ENCODE results near the gene TBKBP1. TPM values are rescaled to one million over a fixed set of nuclear protein-coding genes. Genes with fewer than 3 reads are reported as not detected.
A peak's percentile ranks its signal among the peaks of the same experiment; 100 is the strongest.

TBKBP1 gene
- total RNA-seq, 4 donors from 2014 or later = 6.3 to 24.6 (median 9.8) TPM

DNA sequence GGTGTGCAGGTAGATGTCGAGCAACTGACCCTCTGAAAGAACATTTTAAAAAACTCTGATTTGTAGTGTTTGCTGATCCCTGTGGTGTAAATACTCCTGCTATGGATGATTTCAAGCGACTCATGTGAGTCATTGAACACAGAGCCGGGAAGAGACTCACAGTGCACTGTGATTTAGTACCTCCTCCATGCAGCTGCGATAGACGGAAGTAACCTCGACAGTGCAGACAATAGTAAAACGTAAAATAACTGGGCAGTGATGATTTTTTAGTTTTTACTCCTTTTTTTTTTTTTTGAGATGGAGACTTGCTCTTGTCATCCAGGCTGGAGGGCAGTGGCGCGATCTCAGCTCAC lies 47.8 kb downstream of the TBKBP1 start:
- no peak for DNase-seq (ENCODE audit: low spot score in 2 of 2)
- H3K27me3 ChIP-seq = peaks cover 0 to 38% of the 10 kb centered on the region in 2 donors
- WGBS, 2 donors = 81 to 83% methylated on average over 9 of the region's 9 CpGs

DNA sequence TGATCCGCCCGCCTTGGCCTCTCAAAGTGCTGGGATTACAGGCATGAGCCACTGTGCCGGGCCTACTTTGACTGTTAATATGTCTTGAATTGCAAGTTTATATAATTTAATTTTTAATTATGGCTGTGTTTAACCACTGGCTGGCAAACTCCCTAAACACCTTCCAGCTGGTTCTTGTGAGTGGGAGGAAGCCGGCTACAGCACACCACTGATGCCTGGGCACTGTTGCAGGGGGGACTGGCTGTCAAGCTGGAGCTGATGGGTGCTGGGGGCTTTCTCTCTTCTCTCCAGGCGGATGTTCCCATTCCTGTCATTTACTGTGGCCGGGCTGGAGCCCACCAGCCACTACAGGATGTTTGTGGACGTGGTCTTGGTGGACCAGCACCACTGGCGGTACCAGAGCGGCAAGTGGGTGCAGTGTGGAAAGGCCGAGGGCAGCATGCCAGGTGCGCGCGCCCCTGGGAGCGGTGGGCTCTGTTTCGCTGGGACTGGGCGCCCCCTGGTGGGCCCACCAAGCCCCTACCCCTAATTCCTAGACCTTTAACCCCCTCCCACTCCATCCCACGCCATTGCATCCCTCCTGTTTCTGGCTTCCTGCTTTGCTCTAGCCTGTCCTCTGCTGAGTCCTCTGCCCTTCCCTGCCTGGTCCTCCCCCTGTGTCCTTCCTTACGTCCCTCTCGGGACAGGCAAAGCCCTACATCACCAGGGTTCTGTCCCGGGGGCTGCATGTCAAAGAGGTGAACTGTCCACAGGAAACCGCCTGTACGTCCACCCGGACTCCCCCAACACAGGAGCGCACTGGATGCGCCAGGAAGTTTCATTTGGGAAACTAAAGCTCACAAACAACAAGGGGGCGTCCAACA lies 48.6 kb downstream of the TBKBP1 start:
- no peak for DNase-seq (ENCODE audit: low spot score in 2 of 2)
- WGBS, 2 donors = 26 to 27% methylated on average over 24 to 26 of the region's 26 CpGs
- Histone ChIP-seq H3K36me3 (no peaks in the 10 kb centered on the region), H3K4me1 (no peaks in the 10 kb centered on the region), H3K4me3 (no peak overlapping the region), H3K27me3 (peaks cover 0 to 43% of the 10 kb centered on the region in 2 donors), H3K27ac (no peak overlapping the region), H3K9me3 (no peaks in the 10 kb centered on the region)
- TF ChIP-seq EP300 (IDR thresholded peaks at IDR 0.05) = no peak
- TF ChIP-seq, protein P1, sequence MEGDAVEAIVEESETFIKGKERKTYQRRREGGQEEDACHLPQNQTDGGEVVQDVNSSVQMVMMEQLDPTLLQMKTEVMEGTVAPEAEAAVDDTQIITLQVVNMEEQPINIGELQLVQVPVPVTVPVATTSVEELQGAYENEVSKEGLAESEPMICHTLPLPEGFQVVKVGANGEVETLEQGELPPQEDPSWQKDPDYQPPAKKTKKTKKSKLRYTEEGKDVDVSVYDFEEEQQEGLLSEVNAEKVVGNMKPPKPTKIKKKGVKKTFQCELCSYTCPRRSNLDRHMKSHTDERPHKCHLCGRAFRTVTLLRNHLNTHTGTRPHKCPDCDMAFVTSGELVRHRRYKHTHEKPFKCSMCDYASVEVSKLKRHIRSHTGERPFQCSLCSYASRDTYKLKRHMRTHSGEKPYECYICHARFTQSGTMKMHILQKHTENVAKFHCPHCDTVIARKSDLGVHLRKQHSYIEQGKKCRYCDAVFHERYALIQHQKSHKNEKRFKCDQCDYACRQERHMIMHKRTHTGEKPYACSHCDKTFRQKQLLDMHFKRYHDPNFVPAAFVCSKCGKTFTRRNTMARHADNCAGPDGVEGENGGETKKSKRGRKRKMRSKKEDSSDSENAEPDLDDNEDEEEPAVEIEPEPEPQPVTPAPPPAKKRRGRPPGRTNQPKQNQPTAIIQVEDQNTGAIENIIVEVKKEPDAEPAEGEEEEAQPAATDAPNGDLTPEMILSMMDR (IDR thresholded peaks at IDR 0.05) = peak in 3 of 5 experiments; percentile 10 to 44 (median 24)
- no peak for TF ChIP-seq POLR2A (IDR thresholded peaks at IDR 0.05)

More for the DNA sequence above, 47.8 kb downstream of the TBKBP1 start:
- TF ChIP-seq, protein P1 (IDR thresholded peaks at IDR 0.05) = no peak
- TF ChIP-seq POLR2A (IDR thresholded peaks at IDR 0.05) = no peak
- no peak for TF ChIP-seq EP300 (IDR thresholded peaks at IDR 0.05)
- H3K4me1 ChIP-seq = no peaks in the 10 kb centered on the region
- no peak overlapping the region for H3K27ac ChIP-seq
- no peaks in the 10 kb centered on the region for H3K9me3 ChIP-seq
- no peak overlapping the region for H3K4me3 ChIP-seq
- H3K36me3 ChIP-seq = no peaks in the 10 kb centered on the region

DNA sequence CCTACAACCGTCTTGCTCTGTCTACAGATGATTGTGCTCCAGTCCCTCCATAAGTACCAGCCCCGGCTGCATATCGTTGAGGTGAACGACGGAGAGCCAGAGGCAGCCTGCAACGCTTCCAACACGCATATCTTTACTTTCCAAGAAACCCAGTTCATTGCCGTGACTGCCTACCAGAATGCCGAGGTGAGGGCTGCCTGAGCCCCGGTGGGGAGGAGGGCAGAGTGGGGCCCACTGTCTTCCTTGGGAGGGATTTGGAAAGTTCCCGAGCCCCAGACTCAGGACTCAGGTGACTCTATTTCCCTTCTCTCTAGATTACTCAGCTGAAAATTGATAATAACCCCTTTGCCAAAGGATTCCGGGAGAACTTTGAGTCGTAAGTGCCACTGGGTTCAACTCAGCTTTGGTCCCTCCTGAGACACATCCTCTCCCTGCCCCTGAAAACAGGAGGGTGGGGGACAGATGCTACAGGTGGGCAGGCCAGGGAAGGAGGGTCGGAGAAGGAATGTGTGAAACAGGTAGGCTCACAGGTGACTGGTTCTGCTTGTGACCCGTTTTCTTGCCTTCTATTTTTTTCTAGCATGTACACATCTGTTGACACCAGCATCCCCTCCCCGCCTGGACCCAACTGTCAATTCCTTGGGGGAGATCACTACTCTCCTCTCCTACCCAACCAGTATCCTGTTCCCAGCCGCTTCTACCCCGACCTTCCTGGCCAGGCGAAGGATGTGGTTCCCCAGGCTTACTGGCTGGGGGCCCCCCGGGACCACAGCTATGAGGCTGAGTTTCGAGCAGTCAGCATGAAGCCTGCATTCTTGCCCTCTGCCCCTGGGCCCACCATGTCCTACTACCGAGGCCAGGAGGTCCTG lies 50.4 kb downstream of the TBKBP1 start:
- no peak overlapping the region for H3K4me3 ChIP-seq
- H3K36me3 ChIP-seq = no peaks in the 10 kb centered on the region
- WGBS, 2 donors = 64 to 71% methylated on average over 22 of the region's 22 CpGs
- no peak for DNase-seq (ENCODE audit: low spot score in 2 of 2)
- peaks cover 0 to 53% of the 10 kb centered on the region in 2 donors for H3K27me3 ChIP-seq
- no peaks in the 10 kb centered on the region for H3K4me1 ChIP-seq
- no peak overlapping the region for H3K27ac ChIP-seq
- no peaks in the 10 kb centered on the region for H3K9me3 ChIP-seq
- no peak for TF ChIP-seq POLR2A (IDR thresholded peaks at IDR 0.05)
- TF ChIP-seq, protein P1 (IDR thresholded peaks at IDR 0.05) = no peak
- no peak for TF ChIP-seq EP300 (IDR thresholded peaks at IDR 0.05)

DNA sequence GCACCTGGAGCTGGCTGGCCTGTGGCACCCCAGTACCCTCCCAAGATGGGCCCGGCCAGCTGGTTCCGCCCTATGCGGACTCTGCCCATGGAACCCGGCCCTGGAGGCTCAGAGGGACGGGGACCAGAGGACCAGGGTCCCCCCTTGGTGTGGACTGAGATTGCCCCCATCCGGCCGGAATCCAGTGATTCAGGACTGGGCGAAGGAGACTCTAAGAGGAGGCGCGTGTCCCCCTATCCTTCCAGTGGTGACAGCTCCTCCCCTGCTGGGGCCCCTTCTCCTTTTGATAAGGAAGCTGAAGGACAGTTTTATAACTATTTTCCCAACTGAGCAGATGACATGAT lies 51.0 kb downstream of the TBKBP1 start:
- peaks cover 0 to 58% of the 10 kb centered on the region in 2 donors for H3K27me3 ChIP-seq
- TF ChIP-seq EP300 (IDR thresholded peaks at IDR 0.05) (no peak), POLR2A (IDR thresholded peaks at IDR 0.05) (no peak)
- TF ChIP-seq, protein P1 (IDR thresholded peaks at IDR 0.05) = no peak
- DNase-seq (ENCODE audit: low spot score in 2 of 2) = no peak

DNA sequence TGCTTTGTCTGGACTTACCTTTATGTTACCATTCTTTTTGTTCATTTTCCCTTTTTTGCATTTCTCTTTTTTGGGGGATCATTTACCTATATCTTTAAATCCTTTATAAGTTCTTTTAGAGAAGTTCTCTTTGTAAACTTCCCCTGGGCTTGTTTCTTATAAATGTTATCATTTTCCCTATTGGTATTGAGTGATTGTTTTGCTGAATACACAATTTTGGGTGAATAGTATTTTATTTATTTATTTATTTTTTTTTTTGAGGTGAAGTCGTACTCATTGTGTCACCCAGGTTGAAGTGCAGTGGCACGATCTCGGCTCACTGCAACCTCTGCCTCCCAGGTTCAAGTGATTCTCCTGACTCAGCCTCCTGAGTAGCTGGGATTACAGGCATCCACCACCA lies 57.5 kb downstream of the TBKBP1 start:
- no peaks in the 10 kb centered on the region for H3K36me3 ChIP-seq
- no peak for TF ChIP-seq POLR2A (IDR thresholded peaks at IDR 0.05)
- TF ChIP-seq EP300 (IDR thresholded peaks at IDR 0.05) = no peak
- TF ChIP-seq, protein P1 (IDR thresholded peaks at IDR 0.05) = no peak
- no peaks in the 10 kb centered on the region for H3K4me1 ChIP-seq
- H3K9me3 ChIP-seq = peaks cover 0 to 9% (median 0%) of the 10 kb centered on the region in 4 donors
- no peak overlapping the region for H3K4me3 ChIP-seq
- DNase-seq (ENCODE audit: low spot score in 2 of 2) = no peak
- H3K27me3 ChIP-seq = peaks cover 0 to 31% of the 10 kb centered on the region in 2 donors
- 81 to 89% methylated on average over 3 of the region's 3 CpGs for WGBS, 2 donors
- no peak overlapping the region for H3K27ac ChIP-seq

More for the DNA sequence above, 51.0 kb downstream of the TBKBP1 start:
- Histone ChIP-seq H3K27ac (no peak overlapping the region), H3K36me3 (no peaks in the 10 kb centered on the region), H3K4me3 (no peak overlapping the region), H3K9me3 (no peaks in the 10 kb centered on the region), H3K4me1 (no peaks in the 10 kb centered on the region)
- WGBS, 2 donors = 59 to 68% methylated on average over 10 of the region's 10 CpGs

All from tibial nerve (tissue), 4 donors.